HepG2 (cell line): ENCODE results near the gene ENKUR. TPM values are rescaled to one million over a fixed set of nuclear protein-coding genes. Genes with fewer than 3 reads are reported as not detected.

Experiments used
- ARNT2 ChIP-seq: sonication (generic); formaldehyde crosslinking; IDR thresholded peaks from 2 replicates; pipeline ENCODE4 v1.8.0; 2022; ENCODE audit warnings: mild to moderate bottlenecking, low read depth, missing genetic modification reagents, moderate library complexity
- DNMT3B ChIP-seq: conservative IDR thresholded peaks from 2 replicates; pipeline ENCODE4 v1.6.1; 2016; ENCODE audit warnings: missing biosample characterization, control low read depth
- FOXO1 ChIP-seq: sonication (generic); formaldehyde crosslinking; IDR thresholded peaks from 2 replicates; pipeline ENCODE4 v1.4.0; 2020; ENCODE audit warnings: missing genetic modification reagents
- LCORL ChIP-seq, 2 experiments: fragments of 450-650 bp in 1 of 2; sonication (generic) in 1 of 2; formaldehyde crosslinking in 1 of 2; IDR thresholded peaks; 2 replicates each; pipeline versions ENCODE4 v1.5.0 to v1.6.1; 2017 to 2020; ENCODE audit warnings: antibody characterized with exemption in 1 of 2, missing genetic modification reagents in 1 of 2
- NRL ChIP-seq: sonication (generic); formaldehyde crosslinking; IDR thresholded peaks from 2 replicates; pipeline ENCODE4 v1.5.0; 2020; ENCODE audit warnings: missing genetic modification reagents, mild to moderate bottlenecking, moderate library complexity, borderline replicate concordance
- SMAD1 ChIP-seq: sonication (generic); formaldehyde crosslinking; IDR thresholded peaks from 2 replicates; pipeline ENCODE4 v1.4.0; 2020; ENCODE audit warnings: missing genetic modification reagents, low read depth, mild to moderate bottlenecking, borderline replicate concordance
- SMYD3 ChIP-seq: sonication (generic); formaldehyde crosslinking; IDR thresholded peaks from 2 replicates; pipeline ENCODE4 v1.8.1; 2023; ENCODE audit warnings: mild to moderate bottlenecking, missing genetic modification reagents
- TCF12 ChIP-seq, 2 experiments: fragments of 450-650 bp in 1 of 2; sonication (generic) in 1 of 2; formaldehyde crosslinking in 1 of 2; IDR thresholded peaks; 2 replicates each; pipeline versions ENCODE4 v1.6.1 to v1.8.0; 2017 to 2022; ENCODE audit warnings: antibody characterized with exemption in 1 of 2, mild to moderate bottlenecking in 1 of 2, missing genetic modification reagents in 1 of 2, moderate library complexity in 1 of 2
- ZNF12 ChIP-seq: sonication (generic); formaldehyde crosslinking; IDR thresholded peaks from 2 replicates; pipeline ENCODE4 v1.5.0; 2020; ENCODE audit warnings: missing genetic modification reagents
- ZSCAN12 ChIP-seq: sonication (generic); formaldehyde crosslinking; IDR thresholded peaks from 2 replicates; pipeline ENCODE4 v1.9.0; 2021; ENCODE audit warnings: mild to moderate bottlenecking, missing genetic modification reagents
- polyA plus RNA-seq, 8 experiments: library from polyadenylated mRNA; depleted of rRNA in 3 of 8; stranded (reverse) in 7 of 8; unstranded in 1 of 8; fragments of >200 nt; fragmentation: Illumina TruSeq in 4 of 8; extraction: Trizol in 4 of 8; gene quantifications; 2 replicates each; pipeline versions ENCODE4 v1.2.1 to v1.2.3, GENCODE V29; 2011 to 2016; ENCODE audit warnings: low read depth in 4 of 8, missing spikeins in 1 of 8, mixed read lengths in 1 of 8; ENCODE audit not compliant: insufficient read depth in 1 of 8
- total RNA-seq, 5 experiments: library from RNA; depleted of rRNA; stranded (reverse); fragments of >200 nt; fragmentation: Illumina TruSeq; extraction: Trizol; gene quantifications; 2 replicates each; pipeline ENCODE4 v1.2.3, GENCODE V29; 2016; ENCODE audit warnings: low read depth in 1 of 5
- TF ChIP-seq, protein P1 (sequence below): sonication (generic); formaldehyde crosslinking; IDR thresholded peaks from 2 replicates; pipeline ENCODE4 v1.4.0; 2020; ENCODE audit warnings: low read depth, mild to moderate bottlenecking, missing genetic modification reagents
- TF ChIP-seq, protein P2 (sequence below), 2 experiments: fragments of 450-650 bp in 1 of 2; sonication (generic) in 1 of 2; formaldehyde crosslinking; IDR thresholded peaks; 2 replicates each; pipeline versions ENCODE4 v1.5.0 to v1.8.0; 2020 to 2022; ENCODE audit warnings: mild to moderate bottlenecking in 1 of 2, missing genetic modification reagents in 1 of 2
- TF ChIP-seq, protein P3 (sequence below): sonication (generic); formaldehyde crosslinking; IDR thresholded peaks from 2 replicates; pipeline ENCODE4 v1.4.0; 2020; ENCODE audit warnings: missing genetic modification reagents, borderline replicate concordance
- TF ChIP-seq, protein P4 (sequence below): sonication (generic); formaldehyde crosslinking; IDR thresholded peaks from 2 replicates; pipeline ENCODE4 v1.4.0; 2020; ENCODE audit warnings: missing genetic modification reagents, borderline replicate concordance

Gene ENKUR
- total and polyA plus RNA-seq, 2 of the 13 experiments (the other 11 are each of a cell fraction or from before 2014, with no cell fraction given), result 0.15 TPM

DNA sequence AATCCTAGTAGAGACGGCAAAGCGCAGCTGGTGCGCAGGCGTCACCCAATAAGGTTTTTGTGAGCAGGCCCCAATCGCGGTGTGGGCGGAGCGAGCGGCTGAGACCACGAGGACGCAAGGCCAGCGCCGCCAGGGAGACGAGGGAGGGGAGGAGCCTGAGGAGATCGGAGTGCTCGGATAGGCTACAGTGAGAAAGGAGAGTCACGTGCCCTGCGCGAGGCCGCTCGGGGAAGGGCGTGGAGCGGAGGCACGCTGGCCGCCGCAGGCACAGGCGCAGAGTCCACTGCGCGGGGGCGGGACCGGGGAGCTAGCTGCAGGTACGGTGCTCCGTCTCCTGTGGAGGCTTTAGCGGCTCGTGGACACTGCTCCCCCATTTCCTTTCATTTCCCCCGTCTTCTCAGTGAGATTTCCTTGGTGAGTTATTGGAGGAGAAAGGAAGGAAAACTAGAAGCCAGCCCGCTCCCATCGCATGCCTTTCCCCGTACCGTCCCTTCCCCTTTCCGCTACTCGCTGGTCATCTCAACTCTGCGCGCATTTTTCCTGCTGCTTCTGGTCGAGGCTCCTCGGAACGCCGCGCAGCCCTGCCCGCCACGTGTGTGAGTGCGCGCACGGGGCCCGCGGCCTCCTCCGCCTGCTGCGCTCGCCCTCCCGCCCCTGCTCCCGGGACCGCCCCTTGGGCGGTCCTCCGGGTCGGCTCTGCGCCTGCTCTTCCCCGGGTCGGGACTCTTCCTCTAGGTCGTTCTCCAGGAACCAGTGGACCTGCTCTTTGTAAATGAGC lies 607 bp upstream of the ENKUR start, which contains the start of gene THNSL1 (continued):
- TF ChIP-seq ZSCAN12 (CRISPR knock-in tag) (peak; percentile 97), ZNF12 (CRISPR knock-in tag) (0 out of 2 replicates have a peak, but pooled peaks have one; percentile 34), LCORL (IDR thresholded peaks at IDR 0.05) (no peak), LCORL (CRISPR knock-in tag; IDR thresholded peaks at IDR 0.05) (peak; percentile 76), ARNT2 (CRISPR knock-in tag) (peak; percentile 94), FOXO1 (CRISPR knock-in tag) (peak; percentile 8; the same call in 1 of the 2 replicates), TCF12 (IDR thresholded peaks at IDR 0.05) (no peak), TCF12 (CRISPR knock-in tag; IDR thresholded peaks at IDR 0.05) (peak; percentile 81; the same call in 1 of the 2 replicates), DNMT3B (CRISPR knock-in tag) (peak; percentile 81), SMAD1 (peak; percentile 78; the same call in 1 of the 2 replicates), SMYD3 (CRISPR knock-in tag) (peak; percentile 93), NRL (CRISPR knock-in tag) (peak; percentile 98)
- TF ChIP-seq, protein P1, sequence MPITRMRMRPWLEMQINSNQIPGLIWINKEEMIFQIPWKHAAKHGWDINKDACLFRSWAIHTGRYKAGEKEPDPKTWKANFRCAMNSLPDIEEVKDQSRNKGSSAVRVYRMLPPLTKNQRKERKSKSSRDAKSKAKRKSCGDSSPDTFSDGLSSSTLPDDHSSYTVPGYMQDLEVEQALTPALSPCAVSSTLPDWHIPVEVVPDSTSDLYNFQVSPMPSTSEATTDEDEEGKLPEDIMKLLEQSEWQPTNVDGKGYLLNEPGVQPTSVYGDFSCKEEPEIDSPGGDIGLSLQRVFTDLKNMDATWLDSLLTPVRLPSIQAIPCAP (CRISPR knock-in tag), result 0 out of 2 replicates have a peak, but pooled peaks have one; percentile 81
- TF ChIP-seq, protein P2, sequence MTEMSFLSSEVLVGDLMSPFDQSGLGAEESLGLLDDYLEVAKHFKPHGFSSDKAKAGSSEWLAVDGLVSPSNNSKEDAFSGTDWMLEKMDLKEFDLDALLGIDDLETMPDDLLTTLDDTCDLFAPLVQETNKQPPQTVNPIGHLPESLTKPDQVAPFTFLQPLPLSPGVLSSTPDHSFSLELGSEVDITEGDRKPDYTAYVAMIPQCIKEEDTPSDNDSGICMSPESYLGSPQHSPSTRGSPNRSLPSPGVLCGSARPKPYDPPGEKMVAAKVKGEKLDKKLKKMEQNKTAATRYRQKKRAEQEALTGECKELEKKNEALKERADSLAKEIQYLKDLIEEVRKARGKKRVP (CRISPR knock-in tag; IDR thresholded peaks at IDR 0.05), result 0 out of 4 replicates have a peak, but pooled peaks of 1 of the 2 experiments have one; percentile 17
- TF ChIP-seq, protein P3, sequence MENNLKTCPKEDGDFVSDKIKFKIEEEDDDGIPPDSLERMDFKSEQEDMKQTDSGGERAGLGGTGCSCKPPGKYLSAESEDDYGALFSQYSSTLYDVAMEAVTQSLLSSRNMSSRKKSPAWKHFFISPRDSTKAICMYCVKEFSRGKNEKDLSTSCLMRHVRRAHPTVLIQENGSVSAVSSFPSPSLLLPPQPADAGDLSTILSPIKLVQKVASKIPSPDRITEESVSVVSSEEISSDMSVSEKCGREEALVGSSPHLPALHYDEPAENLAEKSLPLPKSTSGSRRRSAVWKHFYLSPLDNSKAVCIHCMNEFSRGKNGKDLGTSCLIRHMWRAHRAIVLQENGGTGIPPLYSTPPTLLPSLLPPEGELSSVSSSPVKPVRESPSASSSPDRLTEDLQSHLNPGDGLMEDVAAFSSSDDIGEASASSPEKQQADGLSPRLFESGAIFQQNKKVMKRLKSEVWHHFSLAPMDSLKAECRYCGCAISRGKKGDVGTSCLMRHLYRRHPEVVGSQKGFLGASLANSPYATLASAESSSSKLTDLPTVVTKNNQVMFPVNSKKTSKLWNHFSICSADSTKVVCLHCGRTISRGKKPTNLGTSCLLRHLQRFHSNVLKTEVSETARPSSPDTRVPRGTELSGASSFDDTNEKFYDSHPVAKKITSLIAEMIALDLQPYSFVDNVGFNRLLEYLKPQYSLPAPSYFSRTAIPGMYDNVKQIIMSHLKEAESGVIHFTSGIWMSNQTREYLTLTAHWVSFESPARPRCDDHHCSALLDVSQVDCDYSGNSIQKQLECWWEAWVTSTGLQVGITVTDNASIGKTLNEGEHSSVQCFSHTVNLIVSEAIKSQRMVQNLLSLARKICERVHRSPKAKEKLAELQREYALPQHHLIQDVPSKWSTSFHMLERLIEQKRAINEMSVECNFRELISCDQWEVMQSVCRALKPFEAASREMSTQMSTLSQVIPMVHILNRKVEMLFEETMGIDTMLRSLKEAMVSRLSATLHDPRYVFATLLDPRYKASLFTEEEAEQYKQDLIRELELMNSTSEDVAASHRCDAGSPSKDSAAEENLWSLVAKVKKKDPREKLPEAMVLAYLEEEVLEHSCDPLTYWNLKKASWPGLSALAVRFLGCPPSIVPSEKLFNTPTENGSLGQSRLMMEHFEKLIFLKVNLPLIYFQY (CRISPR knock-in tag), result no peak
- TF ChIP-seq, protein P4, sequence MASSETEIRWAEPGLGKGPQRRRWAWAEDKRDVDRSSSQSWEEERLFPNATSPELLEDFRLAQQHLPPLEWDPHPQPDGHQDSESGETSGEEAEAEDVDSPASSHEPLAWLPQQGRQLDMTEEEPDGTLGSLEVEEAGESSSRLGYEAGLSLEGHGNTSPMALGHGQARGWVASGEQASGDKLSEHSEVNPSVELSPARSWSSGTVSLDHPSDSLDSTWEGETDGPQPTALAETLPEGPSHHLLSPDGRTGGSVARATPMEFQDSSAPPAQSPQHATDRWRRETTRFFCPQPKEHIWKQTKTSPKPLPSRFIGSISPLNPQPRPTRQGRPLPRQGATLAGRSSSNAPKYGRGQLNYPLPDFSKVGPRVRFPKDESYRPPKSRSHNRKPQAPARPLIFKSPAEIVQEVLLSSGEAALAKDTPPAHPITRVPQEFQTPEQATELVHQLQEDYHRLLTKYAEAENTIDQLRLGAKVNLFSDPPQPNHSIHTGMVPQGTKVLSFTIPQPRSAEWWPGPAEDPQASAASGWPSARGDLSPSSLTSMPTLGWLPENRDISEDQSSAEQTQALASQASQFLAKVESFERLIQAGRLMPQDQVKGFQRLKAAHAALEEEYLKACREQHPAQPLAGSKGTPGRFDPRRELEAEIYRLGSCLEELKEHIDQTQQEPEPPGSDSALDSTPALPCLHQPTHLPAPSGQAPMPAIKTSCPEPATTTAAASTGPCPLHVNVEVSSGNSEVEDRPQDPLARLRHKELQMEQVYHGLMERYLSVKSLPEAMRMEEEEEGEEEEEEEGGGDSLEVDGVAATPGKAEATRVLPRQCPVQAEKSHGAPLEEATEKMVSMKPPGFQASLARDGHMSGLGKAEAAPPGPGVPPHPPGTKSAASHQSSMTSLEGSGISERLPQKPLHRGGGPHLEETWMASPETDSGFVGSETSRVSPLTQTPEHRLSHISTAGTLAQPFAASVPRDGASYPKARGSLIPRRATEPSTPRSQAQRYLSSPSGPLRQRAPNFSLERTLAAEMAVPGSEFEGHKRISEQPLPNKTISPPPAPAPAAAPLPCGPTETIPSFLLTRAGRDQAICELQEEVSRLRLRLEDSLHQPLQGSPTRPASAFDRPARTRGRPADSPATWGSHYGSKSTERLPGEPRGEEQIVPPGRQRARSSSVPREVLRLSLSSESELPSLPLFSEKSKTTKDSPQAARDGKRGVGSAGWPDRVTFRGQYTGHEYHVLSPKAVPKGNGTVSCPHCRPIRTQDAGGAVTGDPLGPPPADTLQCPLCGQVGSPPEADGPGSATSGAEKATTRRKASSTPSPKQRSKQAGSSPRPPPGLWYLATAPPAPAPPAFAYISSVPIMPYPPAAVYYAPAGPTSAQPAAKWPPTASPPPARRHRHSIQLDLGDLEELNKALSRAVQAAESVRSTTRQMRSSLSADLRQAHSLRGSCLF (CRISPR knock-in tag), result no peak; the same call in 1 of the 2 replicates
